Breast epithelium (tissue), 3 donors: ENCODE measurements around the gene RAI1.

Source experiments
- CTCF ChIP-seq, 3 donors: fragments of 450-650 bp; IDR thresholded peaks; one replicate each; pipeline ENCODE4 v1.5.1; 2016 to 2017; ENCODE audit warnings: antibody characterized with exemption in 3 of 3, mild to moderate bottlenecking in 3 of 3, moderate library complexity in 3 of 3
- POLR2AphosphoS5 ChIP-seq, 3 donors: sonication (generic); formaldehyde crosslinking; IDR thresholded peaks; one replicate each; pipeline ENCODE4 v1.6.1; 2017; ENCODE audit warnings: antibody characterized with exemption in 3 of 3

DNA sequence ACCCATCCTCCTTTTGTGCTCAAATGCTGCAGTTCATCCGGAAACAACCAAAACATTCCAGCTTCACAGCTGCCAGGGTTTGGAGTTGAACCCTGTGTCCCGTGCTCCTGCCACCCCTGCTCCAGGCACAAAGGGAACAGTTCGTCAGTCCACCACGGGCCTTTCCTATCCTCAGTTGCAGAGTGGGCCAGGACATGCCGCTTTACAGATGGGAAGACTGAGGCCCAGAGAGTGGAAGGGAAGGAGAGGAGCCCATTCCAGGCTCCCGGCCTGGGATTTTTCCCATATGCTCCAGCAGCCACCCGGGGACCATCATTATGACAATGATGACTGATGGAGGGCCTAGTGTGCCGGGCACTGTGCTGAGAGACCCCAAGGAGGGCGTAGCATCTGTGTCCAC is 27.6 kb downstream of the RAI1 start:
- TF ChIP-seq POLR2AphosphoS5 (IDR thresholded peaks at IDR 0.05) (no peak), CTCF (IDR thresholded peaks at IDR 0.05) (no peak)
